GM10248 (cell line): ENCODE data around the gene DYSF.

Experiments
- CTCF ChIA-PET: fragments of 300-600 bp; sonication (Branson Sonifier 250); formaldehyde crosslinking; extraction: SDS; loops from one replicate; lab custom pipeline; 2021; ENCODE audit warnings: antibody characterized with exemption; lab: Yijun Ruan, JAX
- POLR2A ChIA-PET: fragments of 350-650 bp; sonication (Branson Sonifier 250); formaldehyde crosslinking; extraction: SDS; loops from one replicate; lab custom pipeline; 2020; ENCODE audit warnings: antibody characterized with exemption; lab: Yijun Ruan, JAX
- DNase-seq: peaks from one replicate; pipeline ENCODE4 v3.0.0; 2012; ENCODE audit errors: extremely low spot score
- TF ChIP-seq, protein P1 (sequence below): IDR thresholded peaks from 2 replicates; pipeline ENCODE4 v1.5.1; 2012; ENCODE audit warnings: mild to moderate bottlenecking, low read depth; ENCODE audit errors: extremely low read depth, missing control alignments, control extremely low read depth

Gene DYSF

DNA sequence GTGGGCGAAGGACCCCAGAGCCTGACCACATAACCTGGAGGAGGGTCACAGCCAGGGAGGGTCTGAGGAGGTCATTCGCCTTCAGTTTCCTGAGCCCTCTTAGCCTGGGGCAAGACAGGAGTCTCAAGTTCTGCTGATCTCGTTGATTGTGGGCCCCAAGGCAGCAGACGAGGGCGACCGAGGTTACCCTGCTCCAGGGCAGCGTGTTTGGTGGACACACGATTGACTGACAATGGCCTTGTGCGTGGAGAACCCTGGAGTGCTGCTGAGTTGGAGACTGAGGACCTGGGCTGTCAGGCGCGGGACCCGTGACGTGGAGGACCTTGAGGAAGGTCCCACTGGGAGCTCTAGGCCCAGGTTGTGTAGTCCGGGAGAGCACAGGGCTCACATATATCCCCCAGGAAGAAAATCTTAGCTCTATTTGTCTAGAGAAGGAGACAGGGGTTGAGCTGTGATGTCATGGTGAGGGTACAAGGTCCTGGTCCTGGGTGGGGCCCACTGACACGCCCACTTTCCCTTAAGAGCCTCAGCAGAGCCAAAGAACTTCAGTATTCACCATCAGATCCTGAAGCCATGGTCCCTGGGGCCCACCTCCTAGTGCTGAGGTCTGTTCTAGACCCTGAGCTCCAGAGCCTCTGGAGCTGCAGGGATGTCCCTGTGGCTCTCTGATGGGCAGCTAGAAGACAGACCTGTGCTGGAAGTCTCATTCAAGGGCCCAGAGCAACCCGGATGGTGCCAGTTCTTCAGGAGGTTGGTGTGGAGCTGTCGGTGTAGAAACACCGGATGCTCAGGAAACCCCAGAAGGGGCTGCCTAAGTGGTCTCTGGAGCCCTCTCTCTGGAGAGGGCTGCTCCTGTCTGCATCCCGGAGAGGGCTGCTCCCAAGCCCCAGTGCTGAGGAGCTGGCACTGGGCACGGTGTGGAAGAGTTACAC, 53.1 kb downstream of the DYSF start:
- ChIA-PET CTCF (interaction anchor here (0.6 to 11.3 kb wide), 5 partner anchors 11 to 283 kb away, joined by 3 to 267 read pairs (median 3); no protein-coding TSS in a partner anchor), POLR2A (no interaction called here)
- TF ChIP-seq, protein P1, sequence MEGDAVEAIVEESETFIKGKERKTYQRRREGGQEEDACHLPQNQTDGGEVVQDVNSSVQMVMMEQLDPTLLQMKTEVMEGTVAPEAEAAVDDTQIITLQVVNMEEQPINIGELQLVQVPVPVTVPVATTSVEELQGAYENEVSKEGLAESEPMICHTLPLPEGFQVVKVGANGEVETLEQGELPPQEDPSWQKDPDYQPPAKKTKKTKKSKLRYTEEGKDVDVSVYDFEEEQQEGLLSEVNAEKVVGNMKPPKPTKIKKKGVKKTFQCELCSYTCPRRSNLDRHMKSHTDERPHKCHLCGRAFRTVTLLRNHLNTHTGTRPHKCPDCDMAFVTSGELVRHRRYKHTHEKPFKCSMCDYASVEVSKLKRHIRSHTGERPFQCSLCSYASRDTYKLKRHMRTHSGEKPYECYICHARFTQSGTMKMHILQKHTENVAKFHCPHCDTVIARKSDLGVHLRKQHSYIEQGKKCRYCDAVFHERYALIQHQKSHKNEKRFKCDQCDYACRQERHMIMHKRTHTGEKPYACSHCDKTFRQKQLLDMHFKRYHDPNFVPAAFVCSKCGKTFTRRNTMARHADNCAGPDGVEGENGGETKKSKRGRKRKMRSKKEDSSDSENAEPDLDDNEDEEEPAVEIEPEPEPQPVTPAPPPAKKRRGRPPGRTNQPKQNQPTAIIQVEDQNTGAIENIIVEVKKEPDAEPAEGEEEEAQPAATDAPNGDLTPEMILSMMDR, result no peak
- DNase-seq, result no peak

DNA sequence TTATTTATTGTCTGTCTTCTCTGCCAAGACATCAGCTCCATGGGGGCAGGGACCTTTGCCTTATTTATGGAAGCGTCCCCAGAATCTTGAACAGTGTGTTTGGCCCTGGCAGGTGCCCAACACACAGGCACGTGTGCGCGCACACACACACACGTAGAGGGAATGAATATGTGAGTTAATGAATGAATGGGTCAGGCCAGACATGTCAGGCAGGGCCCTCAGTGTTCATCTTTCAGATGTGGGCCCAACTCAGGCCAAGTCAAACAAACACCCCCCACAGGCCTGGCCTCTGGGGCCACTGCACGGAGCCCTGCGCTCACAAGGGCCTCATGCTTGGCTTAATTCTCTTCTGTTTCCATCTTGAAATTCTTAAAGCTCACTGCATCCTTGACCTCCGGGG, 54.1 kb downstream of the DYSF start:
- TF ChIP-seq, protein P1, result no peak
- POLR2A ChIA-PET, result no interaction called here
- CTCF ChIA-PET, result interaction anchor here (1.2 to 11.3 kb wide), 4 partner anchors 10 to 284 kb away, joined by 3 to 267 read pairs (median 4); no protein-coding TSS in a partner anchor
- DNase-seq, result no peak

DNA sequence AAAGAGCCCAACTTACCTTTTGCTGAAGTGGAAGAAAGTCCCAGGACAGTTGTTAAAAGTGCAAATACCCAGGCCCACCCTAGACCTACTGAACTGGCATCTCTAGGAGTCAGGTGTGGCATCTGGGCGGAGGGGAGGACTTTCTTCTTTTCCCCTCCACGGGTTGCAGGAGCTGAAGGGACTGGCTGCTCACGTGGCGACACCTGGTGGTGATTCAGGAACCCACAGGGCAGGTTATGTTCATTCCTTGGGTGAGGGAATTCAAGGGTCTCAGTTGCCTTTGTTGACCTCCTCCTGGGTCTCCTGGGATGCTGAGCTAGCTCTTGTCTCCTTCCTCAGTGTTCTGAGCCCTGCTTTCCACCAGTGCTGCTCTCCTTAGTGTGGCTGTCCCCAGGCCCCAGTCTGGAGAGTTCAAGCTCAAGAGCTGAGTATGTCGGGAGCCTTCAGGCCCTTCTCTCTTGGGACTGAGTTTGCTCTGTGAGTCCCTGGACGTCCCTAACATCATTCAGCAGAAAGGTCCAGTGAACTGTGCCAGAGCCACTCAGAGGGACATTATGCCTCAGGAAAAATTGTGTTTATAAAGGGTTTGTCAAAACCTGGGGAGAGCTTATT, 56.9 kb downstream of the DYSF start:
- POLR2A ChIA-PET, result interaction anchor here (0.7 kb wide), 2 partner anchors 319 to 569 kb away, joined by 3 read pairs; no protein-coding TSS in a partner anchor
- CTCF ChIA-PET, result interaction anchor here (0.8 to 11.3 kb wide), 37 partner anchors 9 to 490 kb away, joined by 3 to 267 read pairs (median 5); partner anchors contain the start of gene PAIP2B
- TF ChIP-seq, protein P1, result peak; percentile 82
- peak; percentile 84 for DNase-seq

DNA sequence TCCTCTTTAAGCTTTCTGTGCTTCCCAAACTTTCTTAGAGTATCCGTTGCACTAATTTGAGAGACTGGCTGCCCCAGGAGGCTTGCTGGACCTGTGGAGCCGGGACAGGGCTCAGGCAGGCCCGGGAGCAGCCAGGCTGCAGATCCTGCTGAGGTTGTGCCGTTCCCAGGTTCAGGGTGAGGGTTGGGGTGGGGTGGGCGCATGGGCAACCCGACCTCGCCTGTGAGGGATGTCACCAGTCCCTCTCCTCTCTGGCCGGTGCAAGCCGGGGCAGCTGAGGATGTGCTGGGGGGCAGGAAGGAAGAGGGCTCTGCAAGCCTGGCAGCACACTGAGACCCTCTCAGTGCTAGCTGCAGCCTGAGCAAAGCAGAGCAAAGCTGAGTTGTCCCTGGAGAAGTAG, 57.6 kb downstream of the DYSF start:
- TF ChIP-seq, protein P1, result no peak
- ChIA-PET CTCF (interaction anchor here (0.8 to 11.3 kb wide), 34 partner anchors 8 to 491 kb away, joined by 3 to 267 read pairs (median 5); partner anchors contain the start of gene PAIP2B), POLR2A (interaction anchor here (0.7 kb wide), 2 partner anchors 320 to 569 kb away, joined by 3 read pairs; no protein-coding TSS in a partner anchor)
- no peak for DNase-seq

DNA sequence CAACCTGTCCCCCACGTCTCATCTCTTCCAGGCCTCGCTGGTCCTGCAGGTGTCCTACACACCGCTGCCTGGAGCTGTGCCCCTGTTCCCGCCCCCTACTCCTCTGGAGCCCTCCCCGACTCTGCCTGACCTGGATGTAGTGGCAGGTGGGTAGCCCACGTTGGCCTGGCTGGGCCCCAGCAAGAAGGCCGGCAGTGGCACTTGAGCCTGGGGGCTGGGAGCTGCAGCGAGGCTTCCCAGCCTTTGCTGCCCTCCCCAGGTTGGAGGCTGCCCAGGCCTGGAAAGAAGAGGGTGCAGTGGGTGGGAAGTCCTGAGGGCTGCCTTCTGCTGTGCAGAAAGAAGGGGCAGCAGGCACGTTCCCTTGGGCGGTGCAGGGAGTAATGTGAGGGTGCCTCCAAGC, 58.4 kb downstream of the DYSF start:
- ChIA-PET POLR2A (no interaction called here), CTCF (interaction anchor here (0.9 to 11.3 kb wide), 8 partner anchors 12 to 356 kb away, joined by 3 to 267 read pairs (median 8); no protein-coding TSS in a partner anchor)
- TF ChIP-seq, protein P1, result no peak
- no peak for DNase-seq

DNA sequence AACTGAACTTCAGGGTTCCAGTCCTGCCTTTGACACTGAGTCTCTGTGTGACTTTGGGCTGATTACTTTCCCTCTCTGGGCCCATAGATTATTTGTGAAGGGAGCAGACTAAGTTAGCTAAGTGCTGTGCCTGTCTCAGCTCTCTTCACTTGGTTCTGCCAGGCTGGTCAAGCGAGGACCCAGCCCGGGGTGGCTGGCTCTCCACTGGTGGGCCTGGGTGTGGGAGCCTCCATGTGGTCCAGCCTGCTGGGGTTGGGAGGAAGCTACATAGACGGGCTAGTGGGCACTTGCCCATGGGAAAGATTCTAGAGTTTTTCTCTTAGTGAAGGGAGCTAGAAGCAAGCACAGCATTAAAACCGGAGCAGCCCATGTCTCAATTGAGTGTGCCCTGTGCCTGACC, 59.0 kb downstream of the DYSF start:
- ChIA-PET CTCF (interaction anchor here (0.9 to 11.3 kb wide), 7 partner anchors 13 to 411 kb away, joined by 3 to 267 read pairs (median 5); no protein-coding TSS in a partner anchor), POLR2A (interaction anchor here (0.7 kb wide), 1 partner anchor 1712 kb away, joined by 6 read pairs; no protein-coding TSS in a partner anchor)
- no peak for DNase-seq
- TF ChIP-seq, protein P1, result no peak
